IPS-20b (cell line): ENCODE data around the gene ZFP90.

Experiments used
- H3K27ac ChIP-seq: one replicate; pipeline ENCODE4 v1.5.1; 2013; ENCODE audit warnings: low read length
- H3K27me3 ChIP-seq: 2 replicates; pipeline ENCODE4 v1.6.1; 2013; ENCODE audit warnings: mild to moderate bottlenecking, low read length, inconsistent platforms; ENCODE audit not compliant: insufficient read depth
- H3K36me3 ChIP-seq: 2 replicates; pipeline ENCODE4 v1.6.1; 2013; ENCODE audit warnings: low read depth, mild to moderate bottlenecking, inconsistent platforms, low read length, moderate library complexity; ENCODE audit not compliant: insufficient read depth
- H3K4me1 ChIP-seq: 2 replicates; pipeline ENCODE4 v1.6.1; 2013; ENCODE audit warnings: mild to moderate bottlenecking, control low read depth, inconsistent platforms, low read length, moderate library complexity; ENCODE audit not compliant: insufficient read depth
- H3K4me3 ChIP-seq: 2 replicates; pipeline ENCODE4 v1.5.1; 2013; ENCODE audit warnings: mild to moderate bottlenecking, low read length, inconsistent platforms
- H3K9ac ChIP-seq: 2 replicates; pipeline ENCODE4 v1.6.1; 2013; ENCODE audit warnings: low read depth, mild to moderate bottlenecking, inconsistent platforms, low read length, moderate library complexity
- H3K9me3 ChIP-seq: 2 replicates; pipeline ENCODE4 v1.6.1; 2013; ENCODE audit warnings: mild to moderate bottlenecking, low read depth, low read length, inconsistent platforms; ENCODE audit not compliant: insufficient read depth

The ZFP90 gene

GRCh38 chr16:68605746-68606145, 66.7 kb downstream of the ZFP90 start:
- no peaks in the 10 kb centered on the region for H3K9me3 ChIP-seq

GRCh38 chr16:68607443-68607842, 68.4 kb downstream of the ZFP90 start:
- H3K9me3 ChIP-seq: no peaks in the 10 kb centered on the region
- no peaks in the 10 kb centered on the region for H3K4me1 ChIP-seq
- H3K27ac ChIP-seq: no peak overlapping the region
- H3K36me3 ChIP-seq: no peaks in the 10 kb centered on the region
- H3K4me3 ChIP-seq: no peak overlapping the region
- H3K27me3 ChIP-seq: no peaks in the 10 kb centered on the region
- no peak overlapping the region for H3K9ac ChIP-seq

More at GRCh38 chr16:68605746-68606145, 66.7 kb downstream of the ZFP90 start:
- Histone ChIP-seq H3K4me3 (no peak overlapping the region), H3K27me3 (no peaks in the 10 kb centered on the region), H3K27ac (no peak overlapping the region), H3K9ac (no peak overlapping the region), H3K36me3 (no peaks in the 10 kb centered on the region), H3K4me1 (no peaks in the 10 kb centered on the region)

- H3K36me3 ChIP-seq: no peaks in the 10 kb centered on the region
- H3K4me1 ChIP-seq: no peaks in the 10 kb centered on the region
- H3K27me3 ChIP-seq: no peaks in the 10 kb centered on the region
- no peaks in the 10 kb centered on the region for H3K9me3 ChIP-seq
- no peak overlapping the region for H3K9ac ChIP-seq
- no peak overlapping the region for H3K4me3 ChIP-seq
- no peak overlapping the region for H3K27ac ChIP-seq
These were observed 69.2 kb downstream of the ZFP90 start for GRCh38 chr16:68608330-68608729.

- Histone ChIP-seq H3K27me3 (no peaks in the 10 kb centered on the region), H3K4me3 (no peak overlapping the region), H3K9me3 (peaks cover 7% of the 10 kb centered on the region), H3K36me3 (no peaks in the 10 kb centered on the region), H3K9ac (no peak overlapping the region), H3K27ac (no peak overlapping the region), H3K4me1 (no peaks in the 10 kb centered on the region)
These were observed 73.9 kb downstream of the ZFP90 start for GRCh38 chr16:68612996-68613395.

- Histone ChIP-seq H3K9me3 (peaks cover 7% of the 10 kb centered on the region), H3K4me3 (no peak overlapping the region), H3K27me3 (no peaks in the 10 kb centered on the region), H3K4me1 (no peaks in the 10 kb centered on the region), H3K36me3 (no peaks in the 10 kb centered on the region), H3K9ac (no peak overlapping the region), H3K27ac (no peak overlapping the region)
These were observed 78.6 kb downstream of the ZFP90 start for GRCh38 chr16:68617734-68618133.
